ENCODE measurements around the gene MED25.

DNA sequence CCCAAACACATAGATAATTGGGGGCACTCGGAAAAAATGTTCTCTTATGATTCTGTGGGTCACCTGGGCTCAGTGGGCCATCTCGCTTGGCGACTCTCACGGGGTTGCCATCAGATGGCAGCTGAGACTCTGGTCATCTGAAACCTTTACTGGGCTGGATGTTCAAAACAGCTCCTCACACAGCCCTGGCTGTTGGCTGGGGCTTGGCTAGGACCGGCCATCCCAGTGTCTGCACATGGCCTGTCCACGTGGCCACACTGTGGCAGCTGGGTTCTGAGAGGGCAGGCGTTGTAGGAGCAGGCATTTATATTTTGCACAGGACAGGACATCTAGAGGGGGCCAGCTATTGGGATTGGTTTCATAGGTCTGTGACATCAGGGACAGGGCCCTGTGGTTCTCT lies 15.5 kb downstream of the MED25 start:
- TF ChIP-seq ZZZ3 (IDR thresholded peaks at IDR 0.05): no peak
- TF ChIP-seq SP1 (CRISPR knock-in tag; IDR thresholded peaks at IDR 0.05): no peak
- no peak for TF ChIP-seq YY1 (IDR thresholded peaks at IDR 0.05; ENCODE audit: borderline replicate concordance in 1 of 3, control insufficient read depth in 1 of 3, extremely low read depth in 1 of 3, insufficient read depth in 3 of 3, insufficient read length in 1 of 3, insufficient replicate concordance in 2 of 3, low read depth in 1 of 3, low read length in 2 of 3)
- TF ChIP-seq HNRNPK (IDR thresholded peaks at IDR 0.05; ENCODE audit: low read depth, low read length, poor library complexity, severe bottlenecking): no peak
- no peak for TF ChIP-seq RBBP5 (IDR thresholded peaks at IDR 0.05; ENCODE audit: borderline replicate concordance, insufficient read depth, low read length, poor library complexity, severe bottlenecking)
- no peak for TF ChIP-seq MYC (IDR thresholded peaks at IDR 0.05; ENCODE audit: low read depth, low read length)
- no peak for TF ChIP-seq MYC (CRISPR knock-in tag; IDR thresholded peaks at IDR 0.05; ENCODE audit: borderline replicate concordance, low read depth)
- no peak for TF ChIP-seq BDP1 (IDR thresholded peaks at IDR 0.05; ENCODE audit: insufficient read depth, insufficient read length)
- no peak for TF ChIP-seq CEBPB (tag; IDR thresholded peaks at IDR 0.05)
- no peak for TF ChIP-seq RBM34 (IDR thresholded peaks at IDR 0.05; ENCODE audit: borderline replicate concordance, insufficient read depth, low read length)
- no peak for TF ChIP-seq NCOA2 (IDR thresholded peaks at IDR 0.05; ENCODE audit: partially characterized antibody in 2 of 2)
- no peak for TF ChIP-seq ZNF785 (CRISPR knock-in tag; IDR thresholded peaks at IDR 0.05)
- no peak for TF ChIP-seq CHD2 (IDR thresholded peaks at IDR 0.05; ENCODE audit: low read depth, low read length)
- TF ChIP-seq, protein P1, sequence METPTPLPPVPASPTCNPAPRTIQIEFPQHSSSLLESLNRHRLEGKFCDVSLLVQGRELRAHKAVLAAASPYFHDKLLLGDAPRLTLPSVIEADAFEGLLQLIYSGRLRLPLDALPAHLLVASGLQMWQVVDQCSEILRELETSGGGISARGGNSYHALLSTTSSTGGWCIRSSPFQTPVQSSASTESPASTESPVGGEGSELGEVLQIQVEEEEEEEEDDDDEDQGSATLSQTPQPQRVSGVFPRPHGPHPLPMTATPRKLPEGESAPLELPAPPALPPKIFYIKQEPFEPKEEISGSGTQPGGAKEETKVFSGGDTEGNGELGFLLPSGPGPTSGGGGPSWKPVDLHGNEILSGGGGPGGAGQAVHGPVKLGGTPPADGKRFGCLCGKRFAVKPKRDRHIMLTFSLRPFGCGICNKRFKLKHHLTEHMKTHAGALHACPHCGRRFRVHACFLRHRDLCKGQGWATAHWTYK (CRISPR knock-in tag; IDR thresholded peaks at IDR 0.05): no peak

Measured in K562 (cell line).